ENCODE results near the gene DGLUCY. TPM values are rescaled to one million over a fixed set of nuclear protein-coding genes. Genes with fewer than 3 reads are reported as not detected.
"Not testable (repeated sequence)": the region's sequence is repeated elsewhere in the genome, so short reads cannot be mapped to it uniquely, and the experiment has no call there.

Gene DGLUCY
- total RNA-seq, 1 donor from 2014 or later, result 97.6 TPM

DNA sequence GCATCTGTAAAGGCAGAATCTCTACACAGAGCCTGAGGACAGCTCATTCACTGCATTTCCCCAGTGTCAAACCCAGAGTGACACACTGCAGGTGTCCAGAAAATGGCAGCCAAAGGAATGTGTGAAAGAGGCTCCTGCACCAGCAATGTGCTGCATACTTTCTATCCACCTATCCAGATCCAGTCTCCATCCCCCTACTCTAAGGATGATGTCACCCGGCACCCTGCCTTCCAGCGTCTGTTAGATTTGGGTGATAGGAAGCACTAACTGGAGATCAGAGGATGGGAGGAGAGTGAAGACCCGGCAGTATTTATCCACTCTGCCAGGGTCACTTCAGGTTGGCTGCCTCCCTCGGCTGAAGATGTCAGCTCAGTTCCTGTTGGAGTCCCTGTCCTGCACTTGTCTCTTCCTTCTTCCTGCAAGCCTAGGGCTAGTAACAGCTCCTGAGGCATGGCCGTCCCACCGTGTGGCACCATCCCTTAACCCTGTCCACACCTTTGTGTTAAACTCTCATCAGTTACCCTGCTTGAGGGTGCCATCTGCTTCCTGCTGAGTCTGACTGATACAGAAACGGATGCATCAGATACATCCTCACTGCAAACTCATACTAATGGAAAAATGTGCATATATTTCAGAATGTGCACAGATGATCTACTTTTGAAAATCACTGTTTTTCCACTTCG, 143.6 kb downstream of the DGLUCY start:
- DNase-seq (ENCODE audit: low spot score), result no peak

DNA sequence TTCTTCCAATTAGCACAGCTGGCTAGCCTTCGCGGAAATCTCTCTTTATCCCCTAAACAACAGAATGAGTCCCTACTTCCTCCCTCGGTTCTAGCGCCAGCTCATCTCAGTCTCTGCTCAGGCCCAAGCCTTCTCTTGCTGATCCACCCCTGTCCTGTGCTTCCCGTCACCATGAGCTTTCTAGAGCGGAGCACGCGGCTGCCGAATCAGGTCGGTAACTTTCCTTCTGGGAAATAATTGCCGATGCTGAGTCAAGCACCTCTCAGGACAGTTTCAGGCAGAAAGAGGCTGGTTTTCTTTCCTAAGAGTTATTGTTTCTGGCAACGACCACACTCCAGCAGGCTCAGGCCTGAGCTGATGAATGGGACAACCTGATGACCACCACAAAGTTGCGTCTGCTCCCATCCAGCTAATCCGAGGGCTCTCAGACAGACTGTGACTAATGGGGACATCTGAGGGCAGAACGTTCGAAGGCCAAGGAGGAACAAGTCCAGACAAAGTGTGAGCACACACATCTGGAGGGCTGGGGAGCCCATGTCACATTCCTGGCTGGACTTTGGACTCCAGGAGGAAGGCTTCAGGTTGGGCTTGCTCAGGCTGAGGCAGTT, 144.2 kb downstream of the DGLUCY start:
- DNase-seq (ENCODE audit: low spot score), result no peak

DNA sequence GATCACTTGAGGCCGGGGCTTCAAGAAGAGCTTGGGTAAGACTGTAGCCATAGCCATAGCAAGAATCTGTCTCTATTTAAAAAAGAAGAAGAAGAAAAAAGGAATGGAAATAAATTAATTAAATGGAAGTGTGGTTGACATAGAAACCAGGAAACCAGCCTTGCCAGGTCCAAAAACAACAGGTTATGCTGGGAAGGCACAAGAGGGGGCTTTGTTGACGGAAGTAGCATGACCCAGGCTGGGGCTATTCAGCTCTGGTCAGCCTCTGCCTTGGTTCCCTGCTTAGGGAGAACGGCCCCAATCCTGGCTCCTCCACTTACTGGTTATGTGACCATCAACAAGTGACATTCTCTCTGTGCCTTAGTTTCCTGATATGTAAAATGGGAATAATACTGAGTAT, 145.0 kb downstream of the DGLUCY start:
- no peak for DNase-seq (ENCODE audit: low spot score)

DNA sequence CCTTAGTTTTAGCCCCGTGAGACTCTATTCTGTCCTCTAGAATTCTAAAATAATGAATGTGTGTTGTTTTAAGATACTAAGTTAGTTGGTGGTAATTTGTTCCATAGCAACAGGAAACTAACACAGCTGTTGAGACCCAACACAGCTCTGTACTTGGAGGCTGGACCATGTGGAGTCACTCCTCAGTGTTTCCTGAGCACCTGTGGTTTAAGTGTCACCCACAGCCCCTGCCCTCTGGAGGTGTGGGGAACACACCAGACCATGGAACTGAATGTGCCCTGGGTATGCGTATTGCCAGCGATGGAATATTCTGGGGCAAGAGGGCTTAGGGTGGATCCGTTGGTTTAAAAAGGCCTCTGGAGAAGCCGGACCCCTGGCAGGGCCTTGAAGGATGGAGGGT, 147.2 kb downstream of the DGLUCY start:
- no peak for DNase-seq (ENCODE audit: low spot score)

DNA sequence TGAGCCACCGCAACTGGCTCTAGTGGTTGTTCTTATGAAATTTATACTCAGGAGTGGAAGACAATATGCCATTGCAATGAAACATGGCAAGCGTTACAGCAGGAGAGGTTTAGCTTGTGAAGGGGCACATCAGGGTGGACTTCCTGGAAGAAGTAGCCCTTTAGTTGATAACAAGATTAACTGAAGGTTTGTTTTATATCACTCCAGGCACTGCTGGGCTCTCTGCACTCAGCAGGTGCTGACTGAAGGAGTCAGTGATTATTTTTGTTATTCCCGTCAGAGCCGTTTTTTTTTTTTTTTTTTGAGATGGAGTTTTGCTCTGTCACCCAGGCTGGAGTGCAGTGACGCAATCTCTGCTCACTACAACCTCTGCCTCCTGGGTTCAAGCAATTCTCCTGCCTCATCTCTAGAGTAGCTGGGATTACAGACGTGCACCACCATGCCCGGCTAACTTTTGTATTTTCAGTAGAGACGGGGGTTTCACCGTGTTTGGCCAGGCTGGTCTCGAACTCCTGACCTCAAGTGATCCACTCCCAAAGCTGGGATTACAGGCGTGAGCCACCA, 148.2 kb downstream of the DGLUCY start:
- no peak for DNase-seq (ENCODE audit: low spot score)

DNA sequence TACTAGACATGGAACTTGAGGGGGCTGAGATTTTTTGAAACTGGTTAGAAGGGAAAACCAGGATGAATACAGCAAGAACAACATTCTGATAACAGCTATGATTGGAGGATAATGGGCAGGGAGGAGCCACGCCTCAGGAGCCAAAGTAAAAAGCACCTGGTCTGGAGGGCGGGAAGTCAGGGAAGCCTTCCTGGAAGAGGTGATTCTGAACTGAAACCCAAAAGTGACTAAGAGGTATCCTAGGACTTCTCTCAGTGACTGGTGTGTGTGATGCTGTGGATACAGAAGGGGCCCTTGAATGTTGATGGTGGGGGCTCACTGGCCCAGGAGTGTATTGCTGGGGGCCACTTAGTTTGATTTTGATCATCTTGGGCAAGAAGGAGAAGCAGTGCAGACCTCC, 149.5 kb downstream of the DGLUCY start:
- DNase-seq (ENCODE audit: low spot score), result no peak

DNA sequence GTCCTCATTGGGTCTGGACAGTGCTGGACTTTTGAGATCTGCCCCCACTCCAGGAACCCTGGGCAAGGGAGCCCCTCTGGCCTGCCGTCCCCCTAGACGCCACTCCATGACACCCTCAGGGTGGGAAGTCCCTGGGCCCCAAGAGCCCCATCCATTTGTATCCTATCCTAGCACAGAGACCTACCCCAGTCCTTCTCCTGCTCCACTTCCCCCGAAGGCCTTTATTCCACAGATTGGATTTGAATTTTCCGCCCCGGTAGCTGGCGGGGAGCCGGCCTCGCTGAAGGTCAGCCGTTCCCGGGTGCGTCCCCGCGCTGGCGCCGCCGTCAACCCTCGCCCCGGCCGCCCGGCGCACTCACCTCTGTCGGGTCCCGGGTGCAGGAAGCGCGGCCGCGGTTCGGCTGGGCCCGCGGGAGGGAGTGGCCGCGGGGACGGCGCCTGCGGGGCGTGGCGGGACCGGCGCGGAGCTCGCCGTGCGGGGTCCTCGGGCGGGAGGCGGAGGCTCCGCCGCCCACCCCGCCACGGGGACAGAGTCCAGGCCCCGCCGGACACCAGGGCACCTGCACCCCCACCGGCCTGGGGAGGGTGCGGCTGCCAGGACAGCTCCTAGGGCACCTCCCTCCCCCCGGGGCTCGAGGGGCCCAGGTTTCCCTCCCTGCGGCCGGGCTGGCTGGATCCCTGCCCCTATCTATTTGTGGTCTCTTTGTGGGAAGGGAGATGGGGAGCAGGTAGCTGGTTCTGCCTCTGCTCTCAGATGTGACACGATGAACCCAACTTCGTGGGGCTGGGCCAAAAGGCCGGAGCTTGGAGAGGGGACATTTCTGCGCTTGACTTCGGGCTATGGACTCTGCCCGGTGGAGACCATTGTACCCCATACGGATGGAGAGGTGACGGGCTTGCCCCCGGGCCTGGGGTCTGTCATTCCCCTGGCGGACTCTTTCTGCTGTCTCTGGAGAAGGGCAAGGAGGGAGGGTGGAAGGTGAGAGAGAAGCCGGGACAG, 150.6 kb downstream of the DGLUCY start:
- DNase-seq (ENCODE audit: low spot score), result no peak

DNA sequence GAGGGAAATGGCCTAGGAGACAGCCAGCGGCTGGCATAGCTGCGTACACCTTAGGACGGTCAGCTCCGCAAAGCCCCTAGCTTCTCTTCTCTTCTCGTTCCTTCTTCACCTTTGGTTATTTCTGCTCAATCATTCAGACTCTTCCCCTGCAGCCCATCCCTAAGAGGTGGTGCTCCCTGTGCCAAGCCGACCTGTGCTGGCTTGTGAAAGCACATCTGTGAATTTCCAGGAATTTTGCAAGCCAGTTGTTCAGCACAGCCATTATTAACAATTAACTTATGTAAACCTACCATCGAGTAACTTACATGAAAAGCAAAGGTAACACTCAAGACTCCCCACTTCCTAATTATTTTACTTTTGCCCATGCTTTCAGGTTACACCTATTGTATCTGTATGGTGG, 151.5 kb downstream of the DGLUCY start:
- DNase-seq (ENCODE audit: low spot score), result no peak

DNA sequence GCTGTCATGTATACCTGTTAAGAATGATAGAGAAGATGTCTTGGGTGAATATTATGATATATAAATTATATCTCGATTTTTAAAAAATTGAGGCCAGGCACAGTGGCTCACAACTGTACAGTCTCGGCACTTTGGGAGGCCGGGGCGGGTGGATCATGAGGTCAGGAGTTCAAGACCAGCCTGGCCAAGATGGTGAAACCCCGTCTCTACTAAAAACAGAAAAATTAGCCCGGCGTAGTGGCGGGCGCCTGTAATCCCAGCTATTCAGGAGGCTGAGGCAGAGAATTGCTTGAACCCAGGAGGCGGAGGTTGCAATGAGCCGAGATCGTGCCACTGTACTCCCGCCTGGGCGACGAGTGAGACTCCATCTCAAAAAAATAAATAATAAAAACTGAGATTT, 152.4 kb downstream of the DGLUCY start:
- not testable (repeated sequence) for DNase-seq (ENCODE audit: low spot score)

DNA sequence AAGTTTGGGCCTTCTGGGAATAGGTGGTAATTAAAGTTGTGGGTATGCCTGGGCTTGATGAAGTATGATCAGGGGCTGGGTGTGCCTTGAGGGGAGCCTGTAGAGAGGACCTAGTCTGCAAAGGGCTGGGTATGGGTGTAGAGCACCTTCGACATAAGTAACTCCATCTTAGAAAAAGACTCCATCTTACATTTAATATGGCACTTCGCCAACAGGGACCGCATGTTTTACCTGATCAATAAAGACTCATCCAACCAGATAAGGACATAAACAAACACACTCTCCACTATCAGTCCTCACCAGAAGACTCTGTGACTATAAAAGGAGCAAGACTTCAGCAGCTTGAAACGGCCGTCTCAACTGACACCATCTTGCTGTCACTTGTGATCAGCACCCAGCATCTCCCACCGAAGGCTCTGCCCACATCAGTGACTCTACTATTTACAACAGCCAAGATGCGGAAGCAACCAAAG, 154.1 kb downstream of the DGLUCY start:
- no peak for DNase-seq (ENCODE audit: low spot score)

DNA sequence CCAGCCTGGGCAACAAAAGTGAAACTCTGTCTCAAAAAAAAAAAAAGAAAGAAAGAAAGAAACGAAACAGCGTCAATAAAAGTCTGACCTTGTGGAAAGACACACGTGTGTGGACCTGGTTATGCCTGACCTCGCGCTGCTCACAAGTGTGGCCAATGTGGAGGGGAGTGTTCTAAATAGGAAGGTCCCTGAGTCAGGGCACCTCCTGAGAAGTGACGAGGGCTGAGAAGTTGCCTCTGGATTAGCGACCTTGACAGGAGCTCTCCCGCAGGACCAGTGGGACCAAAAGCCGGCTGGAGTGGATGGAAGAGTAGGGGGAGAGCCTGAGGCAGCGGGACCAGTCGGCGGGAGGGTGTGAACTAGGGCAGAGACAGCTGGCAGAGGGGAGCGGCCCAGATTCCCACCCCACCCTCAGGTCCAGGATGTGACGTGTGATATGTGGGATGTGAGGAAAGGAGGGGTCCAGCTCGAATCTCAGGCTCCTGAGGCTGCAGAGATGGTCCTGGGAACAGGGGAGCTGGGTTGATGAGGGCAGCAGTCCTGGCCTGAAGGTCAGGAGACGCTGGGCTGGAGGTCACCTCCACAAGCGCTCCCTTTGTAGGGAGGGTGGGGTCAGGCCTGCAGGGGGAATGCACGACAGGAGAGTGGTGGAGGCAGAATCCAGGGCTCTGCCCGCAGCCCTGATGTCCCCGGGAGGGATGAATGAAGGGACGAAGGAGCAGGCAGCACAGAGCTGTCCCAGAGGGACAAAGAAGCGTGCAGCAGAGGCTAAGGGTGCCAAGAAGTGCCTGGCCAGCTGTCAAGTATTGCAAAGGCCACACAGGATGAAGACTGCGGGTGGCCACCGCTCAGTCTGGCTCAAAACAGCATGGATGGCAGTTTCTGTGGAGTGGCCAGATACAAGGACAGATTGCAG, 155.5 kb downstream of the DGLUCY start:
- no peak for DNase-seq (ENCODE audit: low spot score)

DNA sequence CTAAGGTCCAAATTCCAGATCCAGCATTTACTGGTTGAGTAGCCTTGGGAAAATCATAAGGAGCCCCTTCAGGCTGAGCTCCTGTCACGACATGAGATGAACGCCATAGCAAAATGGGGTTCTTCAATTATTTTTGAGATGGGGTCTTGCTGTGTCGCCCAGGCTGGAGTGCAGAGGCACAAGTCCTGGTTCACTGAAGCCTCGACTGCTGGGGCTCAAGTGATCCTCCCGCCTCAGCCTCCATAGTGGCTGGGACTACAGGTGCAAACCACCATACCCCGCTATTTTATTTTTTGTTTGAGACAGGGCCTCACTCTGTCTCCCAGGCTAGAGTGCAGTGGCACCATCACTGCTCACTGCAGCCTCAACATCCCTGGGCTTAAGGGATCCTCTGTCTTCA, 156.3 kb downstream of the DGLUCY start:
- DNase-seq (ENCODE audit: low spot score), result no peak

DNA sequence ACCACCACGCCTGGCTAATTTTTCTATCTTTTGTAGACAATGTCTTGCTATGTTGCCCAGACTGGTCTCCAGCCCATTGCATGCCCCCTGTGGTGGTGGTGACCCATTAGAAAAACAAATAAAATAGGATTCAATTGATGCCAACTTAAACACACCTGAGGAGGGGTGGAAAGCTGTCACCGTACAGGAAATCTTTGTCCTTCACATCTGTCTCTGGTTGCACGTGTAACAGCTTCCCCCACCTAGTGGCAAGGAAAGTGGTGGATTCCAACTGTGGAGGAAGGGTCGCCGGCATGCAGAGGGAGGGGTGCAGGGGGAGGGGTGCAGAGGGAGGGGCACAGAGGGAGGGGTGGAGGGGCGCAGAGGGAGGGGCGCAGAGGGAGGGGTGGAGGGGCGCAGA, 156.7 kb downstream of the DGLUCY start:
- no peak for DNase-seq (ENCODE audit: low spot score)

DNA sequence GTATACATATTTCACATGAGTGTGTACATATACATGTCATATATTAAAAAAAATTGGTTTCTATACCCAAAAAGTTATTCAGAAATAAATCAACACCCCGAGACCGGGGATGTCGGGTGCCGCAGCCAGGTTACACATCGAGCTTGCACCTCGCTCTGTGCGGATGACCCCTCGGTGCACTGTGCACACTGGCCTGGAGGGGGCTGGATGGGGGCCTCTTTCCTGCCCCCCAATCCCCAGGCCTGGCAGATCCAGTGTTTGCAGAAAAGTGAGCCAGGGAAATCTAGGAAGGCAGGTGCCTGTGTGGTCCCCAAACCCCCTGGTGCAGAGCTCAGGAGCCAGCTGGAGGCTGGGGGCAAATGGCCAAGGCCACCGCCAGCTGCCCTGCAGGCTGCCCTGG, 157.8 kb downstream of the DGLUCY start:
- no peak for DNase-seq (ENCODE audit: low spot score)

DNA sequence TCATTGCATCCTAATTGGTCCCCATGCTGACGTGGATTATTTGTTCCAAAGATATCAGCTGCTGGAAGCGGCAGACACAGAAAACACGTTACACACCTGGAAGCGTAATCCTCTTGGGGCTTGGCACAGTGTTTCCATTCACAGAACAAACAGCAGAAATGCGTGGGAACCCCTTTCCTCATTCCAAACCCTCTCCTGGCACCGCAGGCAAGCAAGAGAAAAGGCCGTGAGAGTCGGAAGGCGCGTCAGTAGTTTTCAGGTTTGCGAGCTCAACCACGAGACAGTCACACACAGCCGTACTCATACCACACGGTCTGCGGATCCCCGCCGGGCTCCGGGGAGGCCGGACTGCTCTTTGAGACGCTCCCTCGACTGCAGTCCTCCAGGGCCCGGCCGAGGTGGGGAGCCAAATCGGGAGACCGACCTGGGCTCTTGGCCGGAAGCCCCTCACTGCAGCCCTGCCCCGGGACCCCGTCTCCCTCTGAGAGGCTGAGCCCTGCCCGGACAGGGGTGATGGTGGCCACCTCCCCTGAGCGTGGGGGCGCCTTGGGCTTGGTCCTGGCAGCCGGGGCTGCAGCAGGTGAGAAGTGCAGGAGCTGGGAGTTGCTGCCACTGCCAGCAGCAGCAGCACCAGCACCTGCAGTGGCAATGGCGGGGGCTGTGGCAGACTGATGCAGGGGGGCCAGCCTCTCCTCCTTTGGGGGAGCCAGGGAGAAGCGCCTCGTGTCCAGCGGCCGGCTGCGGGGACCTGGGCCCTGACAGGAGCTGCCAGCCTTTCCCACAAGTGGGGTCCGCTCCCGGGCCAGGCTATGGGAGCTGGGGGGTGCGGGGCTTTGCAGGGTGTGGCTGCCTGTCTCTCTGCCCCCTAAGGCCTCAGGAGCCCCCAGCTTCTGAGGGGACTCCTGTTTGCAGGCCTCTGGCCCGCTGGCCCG, 158.7 kb downstream of the DGLUCY start:
- DNase-seq (ENCODE audit: low spot score), result no peak

DNA sequence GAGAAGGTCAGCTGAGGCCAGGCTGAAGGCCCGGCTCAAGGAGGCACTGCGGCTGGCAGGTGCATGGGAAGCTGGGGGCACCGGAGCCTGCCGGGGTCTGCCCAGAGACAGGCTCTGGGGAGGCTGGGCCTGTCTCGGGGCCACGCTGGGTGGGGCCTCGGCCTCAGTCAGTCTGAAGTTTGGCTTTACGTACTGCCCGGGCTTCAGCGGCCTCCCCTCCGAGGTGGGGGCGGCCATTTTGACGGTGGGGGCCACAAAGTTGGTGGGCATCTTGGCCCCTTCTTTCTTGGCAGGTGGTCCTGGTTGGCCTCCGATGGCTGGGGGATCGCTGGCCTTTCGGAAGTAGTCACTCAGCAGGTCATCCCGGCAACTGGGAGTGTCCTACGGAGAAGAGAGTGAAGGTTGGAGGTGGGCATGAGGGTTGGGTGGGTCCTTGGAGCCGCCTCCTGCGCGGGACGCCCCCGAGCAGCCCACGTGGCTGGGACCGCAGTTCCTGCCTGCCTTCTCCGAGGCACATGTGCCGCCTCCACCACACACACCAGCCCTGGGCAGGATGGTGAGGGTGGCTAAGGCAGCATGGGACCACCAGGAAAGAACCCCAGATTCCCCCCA, 159.5 kb downstream of the DGLUCY start:
- no peak for DNase-seq (ENCODE audit: low spot score)

DNA sequence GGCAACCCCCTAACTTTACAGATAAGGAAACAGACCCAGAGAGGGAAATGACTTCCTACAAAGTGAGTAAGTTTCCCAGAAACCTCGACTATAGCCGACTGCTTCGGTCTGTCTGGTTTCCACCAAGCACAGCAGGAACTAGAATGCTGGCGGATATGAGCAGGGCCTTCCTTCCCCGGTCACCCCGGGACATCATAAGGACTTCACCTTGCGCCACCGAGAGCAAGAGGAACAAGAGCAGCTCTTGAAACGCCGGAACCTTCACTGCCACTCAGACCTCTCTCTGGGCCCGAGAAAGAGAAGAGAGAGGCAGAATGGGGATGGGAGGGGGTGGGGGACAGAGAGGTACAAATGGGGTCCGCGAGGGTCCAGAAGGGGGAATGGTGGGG, 160.0 kb downstream of the DGLUCY start:
- no peak for DNase-seq (ENCODE audit: low spot score)

DNA sequence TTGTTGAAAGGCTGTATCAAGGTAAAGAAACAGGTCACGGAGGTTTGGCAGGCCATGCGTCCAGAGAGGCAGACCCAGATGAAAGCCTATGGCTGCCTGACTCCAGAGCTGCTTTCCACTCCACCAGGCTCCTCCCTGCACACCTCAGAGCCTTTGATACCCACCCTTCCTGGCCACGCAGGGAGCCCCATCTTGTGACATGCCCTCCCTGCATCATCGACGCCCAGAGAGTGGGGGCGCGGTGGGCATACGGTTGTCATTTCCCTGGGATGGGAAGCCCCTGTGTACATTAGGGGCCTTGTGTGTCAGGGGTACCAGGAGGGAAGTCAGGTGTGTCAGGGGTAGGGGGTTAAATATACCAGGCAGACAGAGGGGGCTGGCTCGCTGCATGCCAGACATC, 160.9 kb downstream of the DGLUCY start:
- no peak for DNase-seq (ENCODE audit: low spot score)
